DND-41 (cell line): ENCODE measurements around the gene CTIF.

Experiments
- ATAC-seq: fragments of 200-7000 bp; cut with Tn5 transposase; 3 replicates; pipeline ENCODE4 v1.9.1; 2021; ENCODE audit warnings: low read depth; ENCODE audit not compliant: insufficient read depth
- DNase-seq: peaks from one replicate; pipeline ENCODE4 v3.0.0-alpha.2; 2020
- H2AFZ ChIP-seq: 2 replicates; pipeline ENCODE4 v1.6.0; 2012; ENCODE audit warnings: low read depth, low read length
- H3K27ac ChIP-seq: 2 replicates; pipeline ENCODE4 v1.5.1; 2012; ENCODE audit warnings: low read length, inconsistent platforms
- H3K27me3 ChIP-seq: fragments of 200-600 bp; sonication (generic); 2 replicates; pipeline ENCODE4 v1.6.0; 2012; ENCODE audit warnings: low read length, mild to moderate bottlenecking, inconsistent platforms; ENCODE audit not compliant: insufficient read depth, poor library complexity
- H3K36me3 ChIP-seq: 2 replicates; pipeline ENCODE4 v1.5.1; 2012; ENCODE audit warnings: low read length, inconsistent platforms; ENCODE audit not compliant: insufficient read depth
- H3K4me1 ChIP-seq: 2 replicates; pipeline ENCODE4 v1.5.1; 2012; ENCODE audit warnings: mild to moderate bottlenecking, low read length; ENCODE audit not compliant: insufficient read depth
- H3K4me2 ChIP-seq: 2 replicates; pipeline ENCODE4 v1.6.0; 2012; ENCODE audit warnings: mild to moderate bottlenecking, moderate library complexity, low read length, inconsistent platforms; ENCODE audit not compliant: insufficient read depth
- H3K4me3 ChIP-seq, 2 experiments: fragments of 200-600 bp in 1 of 2; shearing (Covaris generic) in 1 of 2; 2 replicates each; pipeline ENCODE4 v1.5.1; 2012 to 2016; ENCODE audit warnings: inconsistent platforms in 2 of 2, low read length in 2 of 2, mild to moderate bottlenecking in 2 of 2, low read depth in 1 of 2, moderate library complexity in 1 of 2
- H3K79me2 ChIP-seq: 2 replicates; pipeline ENCODE4 v1.6.0; 2012; ENCODE audit warnings: low read length, inconsistent platforms; ENCODE audit not compliant: insufficient read depth
- H3K9ac ChIP-seq: 2 replicates; pipeline ENCODE4 v1.6.0; 2012; ENCODE audit warnings: low read depth, mild to moderate bottlenecking, inconsistent platforms, low read length, moderate library complexity
- H3K9me3 ChIP-seq: 2 replicates; pipeline ENCODE4 v1.5.1; 2012; ENCODE audit warnings: low read length, moderate library complexity, mild to moderate bottlenecking, inconsistent platforms; ENCODE audit not compliant: insufficient read depth, severe bottlenecking
- H4K20me1 ChIP-seq: 2 replicates; pipeline ENCODE4 v1.6.0; 2012; ENCODE audit warnings: low read length; ENCODE audit not compliant: insufficient read depth
- EZH2 ChIP-seq: IDR thresholded peaks from 3 replicates; pipeline ENCODE4 v1.6.1; 2012; ENCODE audit warnings: borderline replicate concordance, low read depth, mild to moderate bottlenecking, moderate library complexity, low read length, inconsistent platforms; ENCODE audit not compliant: severe bottlenecking
- TF ChIP-seq, protein P1 (sequence below): IDR thresholded peaks from 2 replicates; pipeline ENCODE4 v1.5.1; 2012; ENCODE audit warnings: borderline replicate concordance, low read length, moderate library complexity, mild to moderate bottlenecking; ENCODE audit not compliant: poor library complexity, severe bottlenecking; ENCODE audit errors: extremely low read depth

The CTIF gene

GRCh38 chr18:48813321-48813720 lies 274.5 kb downstream of the CTIF start:
- H3K36me3 ChIP-seq: no peaks in the 10 kb centered on the region
- no peak overlapping the region for H3K4me2 ChIP-seq
- no peaks in the 10 kb centered on the region for H4K20me1 ChIP-seq
- no peak for DNase-seq
- no peaks in the 10 kb centered on the region; the same call in 1 of the 2 replicates for H3K4me1 ChIP-seq
- H2AFZ ChIP-seq: no peak overlapping the region
- ATAC-seq: no peak
- TF ChIP-seq EZH2: no peak
- TF ChIP-seq, protein P1, sequence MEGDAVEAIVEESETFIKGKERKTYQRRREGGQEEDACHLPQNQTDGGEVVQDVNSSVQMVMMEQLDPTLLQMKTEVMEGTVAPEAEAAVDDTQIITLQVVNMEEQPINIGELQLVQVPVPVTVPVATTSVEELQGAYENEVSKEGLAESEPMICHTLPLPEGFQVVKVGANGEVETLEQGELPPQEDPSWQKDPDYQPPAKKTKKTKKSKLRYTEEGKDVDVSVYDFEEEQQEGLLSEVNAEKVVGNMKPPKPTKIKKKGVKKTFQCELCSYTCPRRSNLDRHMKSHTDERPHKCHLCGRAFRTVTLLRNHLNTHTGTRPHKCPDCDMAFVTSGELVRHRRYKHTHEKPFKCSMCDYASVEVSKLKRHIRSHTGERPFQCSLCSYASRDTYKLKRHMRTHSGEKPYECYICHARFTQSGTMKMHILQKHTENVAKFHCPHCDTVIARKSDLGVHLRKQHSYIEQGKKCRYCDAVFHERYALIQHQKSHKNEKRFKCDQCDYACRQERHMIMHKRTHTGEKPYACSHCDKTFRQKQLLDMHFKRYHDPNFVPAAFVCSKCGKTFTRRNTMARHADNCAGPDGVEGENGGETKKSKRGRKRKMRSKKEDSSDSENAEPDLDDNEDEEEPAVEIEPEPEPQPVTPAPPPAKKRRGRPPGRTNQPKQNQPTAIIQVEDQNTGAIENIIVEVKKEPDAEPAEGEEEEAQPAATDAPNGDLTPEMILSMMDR: no peak
- H3K27me3 ChIP-seq: no peaks in the 10 kb centered on the region
- H3K27ac ChIP-seq: no peak overlapping the region
- H3K9ac ChIP-seq: no peak overlapping the region
- H3K9me3 ChIP-seq: no peaks in the 10 kb centered on the region
- H3K4me3 ChIP-seq: no peak overlapping the region
- no peaks in the 10 kb centered on the region for H3K79me2 ChIP-seq

DNA sequence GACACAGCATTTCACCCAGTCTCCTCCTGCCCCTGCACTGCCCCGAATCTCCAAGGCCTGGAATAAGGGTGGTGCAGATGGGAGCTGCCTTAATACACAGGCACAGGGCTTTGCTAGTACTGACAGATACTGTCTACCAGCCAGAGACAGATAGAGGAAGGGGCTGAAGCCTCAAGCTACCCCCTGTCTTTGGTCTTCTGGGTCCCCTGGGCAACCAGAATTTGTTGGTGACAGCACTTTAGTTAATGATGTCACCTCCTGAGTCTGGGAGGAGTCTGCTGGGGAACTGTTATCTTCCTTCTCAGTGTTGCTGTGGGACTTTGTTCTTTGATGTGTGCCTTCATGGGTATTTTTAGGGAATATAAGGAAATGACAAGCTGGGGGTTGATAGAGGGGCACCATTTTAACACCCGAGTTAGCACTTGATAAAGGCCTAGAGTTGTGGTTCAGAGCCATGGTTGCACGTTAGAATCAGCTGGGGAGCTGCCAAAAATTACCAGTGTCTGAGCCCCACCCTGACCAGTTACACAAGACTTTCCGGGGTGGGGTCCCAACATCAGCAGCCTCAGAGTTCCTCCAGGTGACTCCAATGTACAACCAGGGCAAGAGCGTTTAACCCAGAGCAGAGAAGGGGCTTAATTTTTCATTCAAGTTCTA lies 275.1 kb downstream of the CTIF start:
- no peak overlapping the region for H3K4me3 ChIP-seq
- DNase-seq (no peak), ATAC-seq (no peak)
- no peaks in the 10 kb centered on the region for H4K20me1 ChIP-seq
- H3K27ac ChIP-seq: no peak overlapping the region
- no peak overlapping the region for H3K4me2 ChIP-seq
- H2AFZ ChIP-seq: no peak overlapping the region
- no peaks in the 10 kb centered on the region for H3K79me2 ChIP-seq
- TF ChIP-seq, protein P1: no peak
- no peak for TF ChIP-seq EZH2
- no peaks in the 10 kb centered on the region; the same call in 1 of the 2 replicates for H3K4me1 ChIP-seq
- H3K27me3 ChIP-seq: no peaks in the 10 kb centered on the region
- no peak overlapping the region for H3K9ac ChIP-seq
- no peaks in the 10 kb centered on the region for H3K9me3 ChIP-seq
- no peaks in the 10 kb centered on the region for H3K36me3 ChIP-seq

DNA sequence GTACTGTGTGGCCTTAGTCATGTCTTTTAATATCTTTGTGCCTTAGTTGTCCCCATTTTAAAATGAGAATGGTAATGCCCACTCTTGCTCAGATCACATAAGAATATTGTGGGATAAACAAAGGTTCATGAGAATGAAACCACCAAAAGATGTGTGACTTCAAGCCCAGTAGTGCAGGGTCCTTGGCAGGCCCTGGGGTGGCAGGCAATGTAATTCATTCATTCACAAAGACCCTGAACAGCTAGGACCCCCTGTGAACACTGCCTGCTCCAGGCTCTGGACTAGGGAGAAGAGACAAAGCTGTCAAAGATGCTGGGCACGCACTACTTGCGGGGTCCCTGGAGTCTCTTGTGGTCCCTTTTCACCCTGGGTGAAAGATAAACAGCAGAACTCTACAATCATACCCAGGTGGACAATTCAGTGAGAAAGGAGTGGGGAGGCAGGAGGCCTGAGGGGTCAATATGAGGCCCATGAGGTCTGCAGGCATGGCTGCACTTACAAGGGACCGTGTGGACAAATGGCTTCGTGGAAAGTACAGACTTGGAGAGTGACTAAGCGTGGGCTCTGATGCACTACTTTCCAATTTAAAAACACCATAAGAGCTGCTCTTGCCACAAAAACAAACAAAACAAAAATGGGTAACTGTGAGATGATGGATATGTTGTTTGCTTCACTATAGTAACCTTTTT lies 275.8 kb downstream of the CTIF start:
- no peaks in the 10 kb centered on the region for H3K79me2 ChIP-seq
- DNase-seq: no peak
- no peak overlapping the region for H2AFZ ChIP-seq
- no peak for TF ChIP-seq EZH2
- TF ChIP-seq, protein P1: no peak
- no peaks in the 10 kb centered on the region; the same call in 1 of the 2 replicates for H3K4me1 ChIP-seq
- H3K9ac ChIP-seq: no peak overlapping the region
- no peaks in the 10 kb centered on the region for H3K36me3 ChIP-seq
- no peak overlapping the region for H3K4me2 ChIP-seq
- no peak overlapping the region for H3K27ac ChIP-seq
- ATAC-seq: no peak
- no peaks in the 10 kb centered on the region for H4K20me1 ChIP-seq
- no peaks in the 10 kb centered on the region for H3K27me3 ChIP-seq
- H3K9me3 ChIP-seq: no peaks in the 10 kb centered on the region
- no peak overlapping the region for H3K4me3 ChIP-seq
